Central memory CD8-positive, alpha-beta T cell (primary cell): Measurements from ENCODE around the gene GPR31.

Experiments used
- ATAC-seq: fragments of 150-1000 bp; cut with Tn5 transposase; replicated peaks from 2 replicates; pipeline ENCODE4 v1.10.0; 2022; ENCODE audit warnings: mild to moderate bottlenecking, moderate FRiP score, moderate number of reproducible peaks; ENCODE audit not compliant: poor library complexity, severe bottlenecking; ENCODE audit errors: extremely low read depth
- DNase-seq, 2 donors: peaks; one replicate each; pipeline ENCODE4 v3.0.0; 2021; ENCODE audit warnings: low spot score in 2 of 2
- H3K27ac Mint-ChIP-seq: one replicate; pipeline ENCODE4 v1.8.0; 2022; ENCODE audit warnings: low read depth, mild to moderate bottlenecking, moderate library complexity, mixed read lengths
- H3K27me3 Mint-ChIP-seq: one replicate; pipeline ENCODE4 v1.8.0; 2022; ENCODE audit warnings: mixed read lengths
- H3K36me3 Mint-ChIP-seq: one replicate; pipeline ENCODE4 v1.8.0; 2022; ENCODE audit warnings: mild to moderate bottlenecking, moderate library complexity, mixed read lengths; ENCODE audit not compliant: insufficient read depth
- H3K4me1 Mint-ChIP-seq: one replicate; pipeline ENCODE4 v1.8.0; 2022; ENCODE audit warnings: mixed read lengths
- H3K4me3 Mint-ChIP-seq: one replicate; pipeline ENCODE4 v1.8.0; 2022; ENCODE audit warnings: mild to moderate bottlenecking, moderate library complexity, mixed read lengths
- H3K9me3 Mint-ChIP-seq: one replicate; pipeline ENCODE4 v1.8.0; 2022; ENCODE audit warnings: mixed read lengths

Gene GPR31

GRCh38 chr6:167108278-167108677, 49.5 kb downstream of the GPR31 start:
- Mint-ChIP-seq H3K27me3 (peaks cover 42% of the 10 kb centered on the region), H3K27ac (no peak overlapping the region), H3K4me1 (peaks cover 26% of the 10 kb centered on the region), H3K4me3 (no peak overlapping the region), H3K36me3 (peaks cover 2% of the 10 kb centered on the region), H3K9me3 (no peaks in the 10 kb centered on the region)
- no peak for DNase-seq
- no peak for ATAC-seq

- DNase-seq (no peak), ATAC-seq (no peak)
- peaks cover 41% of the 10 kb centered on the region for H3K27me3 Mint-ChIP-seq
- H3K4me3 Mint-ChIP-seq: no peak overlapping the region
- no peaks in the 10 kb centered on the region for H3K9me3 Mint-ChIP-seq
- peaks cover 26% of the 10 kb centered on the region for H3K4me1 Mint-ChIP-seq
- no peak overlapping the region for H3K27ac Mint-ChIP-seq
- H3K36me3 Mint-ChIP-seq: peaks cover 2% of the 10 kb centered on the region
Measured at GRCh38 chr6:167107787-167108186, 50.0 kb downstream of the GPR31 start.

- Mint-ChIP-seq H3K9me3 (no peaks in the 10 kb centered on the region), H3K27ac (no peak overlapping the region), H3K4me1 (peaks cover 16% of the 10 kb centered on the region), H3K4me3 (no peak overlapping the region), H3K36me3 (peaks cover 2% of the 10 kb centered on the region), H3K27me3 (peaks cover 27% of the 10 kb centered on the region)
- ATAC-seq: no peak
- no peak for DNase-seq
Measured at GRCh38 chr6:167106406-167106805, 51.4 kb downstream of the GPR31 start.
